NCI-H1930 (cell line): ENCODE measurements around the gene BAG3.
"Not testable (repeated sequence)": the region's sequence is repeated elsewhere in the genome, so short reads cannot be mapped to it uniquely, and the experiment has no call there.

ENCODE experiments used
- DNase-seq, 2 experiments: peaks; one replicate each; lab custom pipeline; 2025; lab: John Stamatoyannopoulos, UW

Gene BAG3

GRCh38 chr10:119650692-119651513, at the start of gene BAG3:
Gene BAG3, plus strand, starts transcription at chr10:119651380. Its CDS starts 296 bp downstream, at chr10:119651676.
- DNase-seq, result peak; percentile 42 to 46

GRCh38 chr10:119602241-119603095, 48.7 kb upstream of the BAG3 start:
- DNase-seq, result peak in 1 of 2 experiments; percentile 25

- no peak for DNase-seq
Measured at GRCh38 chr10:119604468-119604867, 46.7 kb upstream of the BAG3 start.

- DNase-seq, result peak in 1 of 2 experiments; percentile 24
Measured at GRCh38 chr10:119608316-119609155, 42.6 kb upstream of the BAG3 start.

- DNase-seq, result no peak
Measured at GRCh38 chr10:119609516-119609915, 41.7 kb upstream of the BAG3 start.

GRCh38 chr10:119611433-119611832, 39.7 kb upstream of the BAG3 start:
- DNase-seq, result no peak

GRCh38 chr10:119613741-119614140, 37.4 kb upstream of the BAG3 start:
- DNase-seq, result no peak

- no peak for DNase-seq
Measured at GRCh38 chr10:119614686-119615085, 36.5 kb upstream of the BAG3 start.

GRCh38 chr10:119616882-119617570, 34.2 kb upstream of the BAG3 start:
- DNase-seq, result no peak

- DNase-seq, result no peak
Measured at GRCh38 chr10:119619215-119619614, 32.0 kb upstream of the BAG3 start.

GRCh38 chr10:119619811-119620210, 31.4 kb upstream of the BAG3 start:
- DNase-seq, result not testable (repeated sequence)

GRCh38 chr10:119620241-119621077, 30.7 kb upstream of the BAG3 start:
- DNase-seq, result no peak

- no peak for DNase-seq
Measured at GRCh38 chr10:119621078-119621384, 30.1 kb upstream of the BAG3 start.

GRCh38 chr10:119625570-119626280, 25.5 kb upstream of the BAG3 start:
- no peak for DNase-seq

- no peak for DNase-seq
Measured at GRCh38 chr10:119630300-119630699, 20.9 kb upstream of the BAG3 start.

- no peak for DNase-seq
Measured at GRCh38 chr10:119633538-119634218, 17.5 kb upstream of the BAG3 start.

- DNase-seq, result no peak
Measured at GRCh38 chr10:119634219-119634544, 17.0 kb upstream of the BAG3 start.

- no peak for DNase-seq
Measured at GRCh38 chr10:119637631-119638030, 13.5 kb upstream of the BAG3 start.

- no peak for DNase-seq
Measured at GRCh38 chr10:119638982-119639381, 12.2 kb upstream of the BAG3 start.

GRCh38 chr10:119640384-119640783, 10.8 kb upstream of the BAG3 start:
- no peak for DNase-seq
